IMR-90 (cell line): Measurements from ENCODE around the gene RBFOX2.

Experiments used
- BHLHE40 ChIP-seq: fragments of 150-350 bp; IDR thresholded peaks from 2 replicates; pipeline ENCODE4 v1.6.1; 2016; ENCODE audit warnings: mild to moderate bottlenecking, low read depth, low read length
- CEBPB ChIP-seq: IDR thresholded peaks from 2 replicates; pipeline ENCODE4 v1.6.1; 2012; ENCODE audit warnings: low read depth, low read length, improper control_type of control experiment
- CTCF ChIP-seq: conservative IDR thresholded peaks from 2 replicates; pipeline ENCODE4 v1.5.1; 2012; ENCODE audit warnings: mild to moderate bottlenecking, low read depth, low read length, improper control_type of control experiment
- MAFK ChIP-seq: IDR thresholded peaks from 2 replicates; pipeline ENCODE4 v1.6.1; 2012; ENCODE audit warnings: low read depth, low read length, improper control_type of control experiment
- POLR2A ChIP-seq: IDR thresholded peaks from 2 replicates; pipeline ENCODE4 v1.6.1; 2012; ENCODE audit warnings: mild to moderate bottlenecking, low read depth, low read length
- RAD21 ChIP-seq: IDR thresholded peaks from 2 replicates; pipeline ENCODE4 v1.6.1; 2012; ENCODE audit warnings: low read length, improper control_type of control experiment
- RCOR1 ChIP-seq: IDR thresholded peaks from 2 replicates; pipeline ENCODE4 v1.6.1; 2012; ENCODE audit warnings: mild to moderate bottlenecking, low read length, improper control_type of control experiment; ENCODE audit not compliant: insufficient replicate concordance
- SMC3 ChIP-seq: fragments of 150-350 bp; IDR thresholded peaks from 2 replicates; pipeline ENCODE4 v1.6.1; 2016; ENCODE audit warnings: low read depth, mild to moderate bottlenecking, antibody characterized with exemption, low read length, moderate library complexity
- TF ChIP-seq, protein P1 (sequence below): fragments of 150-350 bp; IDR thresholded peaks from 2 replicates; pipeline ENCODE4 v1.6.1; 2017; ENCODE audit warnings: mild to moderate bottlenecking, antibody characterized with exemption, low read length, low read depth

- TF ChIP-seq CTCF = no peak
- TF ChIP-seq RAD21 = no peak
- TF ChIP-seq BHLHE40 = no peak
- no peak for TF ChIP-seq RCOR1
- no peak for TF ChIP-seq POLR2A
- TF ChIP-seq, protein P1, sequence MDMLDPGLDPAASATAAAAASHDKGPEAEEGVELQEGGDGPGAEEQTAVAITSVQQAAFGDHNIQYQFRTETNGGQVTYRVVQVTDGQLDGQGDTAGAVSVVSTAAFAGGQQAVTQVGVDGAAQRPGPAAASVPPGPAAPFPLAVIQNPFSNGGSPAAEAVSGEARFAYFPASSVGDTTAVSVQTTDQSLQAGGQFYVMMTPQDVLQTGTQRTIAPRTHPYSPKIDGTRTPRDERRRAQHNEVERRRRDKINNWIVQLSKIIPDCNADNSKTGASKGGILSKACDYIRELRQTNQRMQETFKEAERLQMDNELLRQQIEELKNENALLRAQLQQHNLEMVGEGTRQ = no peak
- TF ChIP-seq CEBPB = no peak
- no peak for TF ChIP-seq SMC3
- no peak for TF ChIP-seq MAFK
Measured at GRCh38 chr22:35854334-35854733, 174.3 kb downstream of the RBFOX2 start.
